Loucy (cell line): ENCODE data around the gene MGA.
A peak's percentile ranks its signal among the peaks of the same experiment; 100 is the strongest.

Experiments
- EZH2phosphoT487 ChIP-seq: fragments of 200-600 bp; IDR thresholded peaks from 2 replicates; pipeline ENCODE4 v1.6.1; 2018; ENCODE audit warnings: antibody characterized with exemption, mild to moderate bottlenecking, moderate library complexity, borderline replicate concordance
- TF ChIP-seq, protein P1 (sequence below): fragments of 200-600 bp; sonication (generic); conservative IDR thresholded peaks from 2 replicates; pipeline ENCODE4 v1.5.1; 2014; ENCODE audit warnings: mild to moderate bottlenecking, antibody characterized with exemption, low read length

GRCh38 chr15:41806291-41807181, 146.3 kb downstream of the MGA start:
- TF ChIP-seq EZH2phosphoT487 = no peak
- TF ChIP-seq, protein P1, sequence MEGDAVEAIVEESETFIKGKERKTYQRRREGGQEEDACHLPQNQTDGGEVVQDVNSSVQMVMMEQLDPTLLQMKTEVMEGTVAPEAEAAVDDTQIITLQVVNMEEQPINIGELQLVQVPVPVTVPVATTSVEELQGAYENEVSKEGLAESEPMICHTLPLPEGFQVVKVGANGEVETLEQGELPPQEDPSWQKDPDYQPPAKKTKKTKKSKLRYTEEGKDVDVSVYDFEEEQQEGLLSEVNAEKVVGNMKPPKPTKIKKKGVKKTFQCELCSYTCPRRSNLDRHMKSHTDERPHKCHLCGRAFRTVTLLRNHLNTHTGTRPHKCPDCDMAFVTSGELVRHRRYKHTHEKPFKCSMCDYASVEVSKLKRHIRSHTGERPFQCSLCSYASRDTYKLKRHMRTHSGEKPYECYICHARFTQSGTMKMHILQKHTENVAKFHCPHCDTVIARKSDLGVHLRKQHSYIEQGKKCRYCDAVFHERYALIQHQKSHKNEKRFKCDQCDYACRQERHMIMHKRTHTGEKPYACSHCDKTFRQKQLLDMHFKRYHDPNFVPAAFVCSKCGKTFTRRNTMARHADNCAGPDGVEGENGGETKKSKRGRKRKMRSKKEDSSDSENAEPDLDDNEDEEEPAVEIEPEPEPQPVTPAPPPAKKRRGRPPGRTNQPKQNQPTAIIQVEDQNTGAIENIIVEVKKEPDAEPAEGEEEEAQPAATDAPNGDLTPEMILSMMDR = peak; percentile 52
